K562 (cell line): ENCODE measurements around the gene CRNKL1.

Experiments used
- CREB5 ChIP-seq: fragments of 250-450 bp; sonication (Bioruptor Pico); IDR thresholded peaks from 2 replicates; pipeline ENCODE4 v1.5.0; 2020; ENCODE audit warnings: mild to moderate bottlenecking
- CTCF ChIP-seq, 3 experiments: IDR thresholded peaks in 2 of 3; conservative IDR thresholded peaks in 1 of 3; 2 replicates each; pipeline ENCODE4 v1.5.1; 2011 to 2012; ENCODE audit warnings: low read length in 3 of 3, mild to moderate bottlenecking in 3 of 3, control low read depth in 2 of 3, improper control_type of control experiment in 1 of 3, inconsistent platforms in 1 of 3, low read depth in 1 of 3, mixed read lengths in 1 of 3, moderate library complexity in 1 of 3; ENCODE audit not compliant: insufficient read depth in 2 of 3
- GABPA ChIP-seq: fragments of 200-800 bp; sonication (Bioruptor generic); conservative IDR thresholded peaks from 2 replicates; pipeline ENCODE4 v1.6.1; 2016; ENCODE audit warnings: low read depth, missing genetic modification characterization, missing compliant biosample characterization
- HEY1 ChIP-seq: fragments of 250-450 bp; sonication (Bioruptor Pico); IDR thresholded peaks from 2 replicates; pipeline ENCODE4 v1.5.0; 2020; ENCODE audit warnings: mild to moderate bottlenecking, moderate library complexity, borderline replicate concordance
- LEF1 ChIP-seq: fragments of 450-650 bp; IDR thresholded peaks from 2 replicates; pipeline ENCODE4 v1.6.1; 2016; ENCODE audit warnings: mild to moderate bottlenecking
- PKNOX1 ChIP-seq: fragments of 450-650 bp; IDR thresholded peaks from 2 replicates; pipeline ENCODE4 v1.6.1; 2016
- POLR2A ChIP-seq: fragments of 450-650 bp; conservative IDR thresholded peaks from 2 replicates; pipeline ENCODE4 v1.6.1; 2016
- PRPF4 ChIP-seq: fragments of 200-400 bp; formaldehyde crosslinking; IDR thresholded peaks from one replicate; pipeline ENCODE4 v1.6.1; 2017; ENCODE audit warnings: low read length, low read depth, mild to moderate bottlenecking; ENCODE audit not compliant: insufficient read depth, poor library complexity, severe bottlenecking
- RBBP5 ChIP-seq: fragments of 200-600 bp; sonication (generic); IDR thresholded peaks from 2 replicates; pipeline ENCODE4 v1.6.1; 2012; ENCODE audit warnings: borderline replicate concordance, mild to moderate bottlenecking, low read length, control low read depth, inconsistent platforms; ENCODE audit not compliant: insufficient read depth, poor library complexity, severe bottlenecking
- RFX5 ChIP-seq: IDR thresholded peaks from 2 replicates; pipeline ENCODE4 v1.6.1; 2011; ENCODE audit warnings: low read depth, mild to moderate bottlenecking, improper control_type of control experiment, low read length
- SOX6 ChIP-seq: fragments of 450-650 bp; IDR thresholded peaks from 2 replicates; pipeline ENCODE4 v1.6.1; 2014; ENCODE audit warnings: mild to moderate bottlenecking
- SRSF9 ChIP-seq: fragments of 200-400 bp; formaldehyde crosslinking; IDR thresholded peaks from 2 replicates; pipeline ENCODE4 v1.6.1; 2017; ENCODE audit warnings: low read depth, low read length, borderline replicate concordance
- ZFP36 ChIP-seq: fragments of 150-350 bp; IDR thresholded peaks from 2 replicates; pipeline ENCODE4 v1.6.1; 2018; ENCODE audit warnings: low read length, low read depth; ENCODE audit not compliant: partially characterized antibody
- ZNF311 ChIP-seq: fragments of 250-450 bp; sonication (Bioruptor Pico); IDR thresholded peaks from 2 replicates; pipeline ENCODE4 v1.4.0; 2020; ENCODE audit warnings: mild to moderate bottlenecking, moderate library complexity

GRCh38 chr20:20022498-20022897, 29.8 kb downstream of the CRNKL1 start:
- no peak for TF ChIP-seq GABPA
- TF ChIP-seq RBBP5, result no peak
- no peak for TF ChIP-seq RFX5
- no peak for TF ChIP-seq POLR2A
- no peak for TF ChIP-seq SOX6
- TF ChIP-seq CREB5 (CRISPR knock-in tag), result no peak
- no peak for TF ChIP-seq PKNOX1
- TF ChIP-seq CTCF (IDR thresholded peaks at IDR 0.05 in 2 of 3, conservative IDR thresholded peaks at IDR 0.05 in 1 of 3; ENCODE audit: insufficient read depth in 2 of 3, low read depth in 1 of 3, low read length in 3 of 3), result no peak
- no peak for TF ChIP-seq LEF1
- TF ChIP-seq ZNF311, result no peak
- TF ChIP-seq HEY1 (CRISPR knock-in tag), result no peak
- no peak for TF ChIP-seq PRPF4
- no peak for TF ChIP-seq ZFP36
- TF ChIP-seq SRSF9, result no peak
